HEK293T (cell line): ENCODE measurements around the gene TMEM269.
A peak's percentile ranks its signal among the peaks of the same experiment; 100 is the strongest.
"Not testable (repeated sequence)": the region's sequence is repeated elsewhere in the genome, so short reads cannot be mapped to it uniquely, and the experiment has no call there.

Source experiments
- CTCF ChIA-PET: fragments of 350-600 bp; formaldehyde crosslinking; extraction: SDS; loops from one replicate; lab custom pipeline; 2021; ENCODE audit warnings: antibody characterized with exemption, inconsistent platforms; lab: Yijun Ruan, JAX
- POLR2A ChIA-PET: fragments of 350-600 bp; formaldehyde crosslinking; extraction: SDS; loops from one replicate; lab custom pipeline; 2020; ENCODE audit warnings: antibody characterized with exemption, inconsistent platforms; lab: Yijun Ruan, JAX
- DNase-seq: peaks from one replicate; pipeline ENCODE4 v3.0.0; 2012; ENCODE audit warnings: mixed read lengths; ENCODE audit errors: extremely low spot score
- ARNT ChIP-seq: fragments of 450-650 bp; IDR thresholded peaks from 2 replicates; pipeline ENCODE4 v1.6.1; 2017; ENCODE audit warnings: mild to moderate bottlenecking
- BHLHE40 ChIP-seq: fragments of 450-650 bp; IDR thresholded peaks from 2 replicates; pipeline ENCODE4 v1.6.1; 2016; ENCODE audit warnings: mild to moderate bottlenecking, moderate library complexity, borderline replicate concordance
- CTBP1 ChIP-seq: fragments of 450-650 bp; IDR thresholded peaks from 2 replicates; pipeline ENCODE4 v1.6.1; 2016; ENCODE audit warnings: borderline replicate concordance
- ELF4 ChIP-seq: fragments of 450-650 bp; IDR thresholded peaks from 2 replicates; pipeline ENCODE4 v1.6.1; 2017; ENCODE audit warnings: antibody characterized with exemption
- FOXA1 ChIP-seq: fragments of 450-650 bp; IDR thresholded peaks from 2 replicates; pipeline ENCODE4 v1.6.1; 2016; ENCODE audit warnings: mild to moderate bottlenecking
- FOXK2 ChIP-seq: fragments of 450-650 bp; IDR thresholded peaks from 2 replicates; pipeline ENCODE4 v1.6.1; 2016; ENCODE audit warnings: mild to moderate bottlenecking
- FOXM1 ChIP-seq: fragments of 450-650 bp; IDR thresholded peaks from 2 replicates; pipeline ENCODE4 v1.6.1; 2017; ENCODE audit warnings: mild to moderate bottlenecking, borderline replicate concordance
- HDGF ChIP-seq: fragments of 450-650 bp; IDR thresholded peaks from 2 replicates; pipeline ENCODE4 v1.6.1; 2017; ENCODE audit warnings: antibody characterized with exemption, borderline replicate concordance
- L3MBTL2 ChIP-seq: fragments of 450-650 bp; conservative IDR thresholded peaks from 2 replicates; pipeline ENCODE4 v1.6.1; 2016; ENCODE audit warnings: mild to moderate bottlenecking
- LEF1 ChIP-seq: fragments of 450-650 bp; IDR thresholded peaks from 2 replicates; pipeline ENCODE4 v1.6.1; 2017; ENCODE audit warnings: mild to moderate bottlenecking, borderline replicate concordance
- NFRKB ChIP-seq: fragments of 450-650 bp; IDR thresholded peaks from 2 replicates; pipeline ENCODE4 v1.6.1; 2016; ENCODE audit warnings: mild to moderate bottlenecking, moderate library complexity
- PKNOX1 ChIP-seq: fragments of 450-650 bp; IDR thresholded peaks from 2 replicates; pipeline ENCODE4 v1.6.1; 2016
- SP1 ChIP-seq: fragments of 450-650 bp; IDR thresholded peaks from 2 replicates; pipeline ENCODE4 v1.6.1; 2017
- SUZ12 ChIP-seq: fragments of 450-650 bp; IDR thresholded peaks from 2 replicates; pipeline ENCODE4 v1.6.1; 2016; ENCODE audit warnings: mild to moderate bottlenecking
- TARDBP ChIP-seq: fragments of 450-650 bp; IDR thresholded peaks from 2 replicates; pipeline ENCODE4 v1.6.1; 2016
- ZNF384 ChIP-seq: fragments of 450-650 bp; IDR thresholded peaks from 2 replicates; pipeline ENCODE4 v1.6.1; 2016

TMEM269 gene

GRCh38 chr1:42750041-42750440, 34.8 kb upstream of the TMEM269 start:
- ChIA-PET POLR2A (interaction anchor here (1.0 kb wide), 1 partner anchor 16 kb away, joined by 4 read pairs; no protein-coding TSS in a partner anchor), CTCF (interaction anchor here (1.4 kb wide), 1 partner anchor 172 kb away, joined by 5 read pairs; no protein-coding TSS in a partner anchor)
- DNase-seq, result no peak
- TF ChIP-seq SUZ12 (no peak), L3MBTL2 (no peak), TARDBP (no peak), HDGF (no peak), FOXA1 (no peak), PKNOX1 (no peak), CTBP1 (no peak), LEF1 (no peak), FOXK2 (no peak), SP1 (no peak)

- POLR2A ChIA-PET, result interaction anchor here (1.6 kb wide), 1 partner anchor 15 kb away, joined by 6 read pairs; the partner anchor contains the start of genes C1orf50 and P3H1
- CTCF ChIA-PET, DNase-seq: not testable (repeated sequence)
These were observed 33.2 kb upstream of the TMEM269 start for GRCh38 chr1:42751511-42752070.

- CTCF ChIA-PET, result interaction anchor here (1.8 kb wide), 1 partner anchor 14 kb away, joined by 6 read pairs; the partner anchor contains the start of gene P3H1
- POLR2A ChIA-PET, result interaction anchor here (1.6 kb wide), 1 partner anchor 15 kb away, joined by 6 read pairs; the partner anchor contains the start of genes C1orf50 and P3H1
- DNase-seq, result no peak
- no peak for TF ChIP-seq PKNOX1
- TF ChIP-seq BHLHE40, result no peak
- TF ChIP-seq SUZ12, result no peak
- TF ChIP-seq ELF4, result no peak
- TF ChIP-seq FOXM1, result no peak
- TF ChIP-seq FOXK2, result no peak
- no peak for TF ChIP-seq NFRKB
- TF ChIP-seq FOXA1, result no peak
- no peak for TF ChIP-seq SP1
- TF ChIP-seq LEF1, result no peak
- TF ChIP-seq ZNF384, result no peak
- no peak for TF ChIP-seq ARNT
- no peak for TF ChIP-seq TARDBP
- TF ChIP-seq HDGF, result no peak
- TF ChIP-seq L3MBTL2, result no peak
These were observed 32.5 kb upstream of the TMEM269 start for GRCh38 chr1:42752284-42752683.

- no peak for DNase-seq
- TF ChIP-seq LEF1 (no peak), SUZ12 (no peak), ELF4 (no peak), NFRKB (no peak), SP1 (no peak), FOXA1 (no peak), BHLHE40 (no peak), HDGF (no peak), ARNT (no peak), CTBP1 (no peak), ZNF384 (no peak), L3MBTL2 (no peak), FOXK2 (no peak), TARDBP (no peak), PKNOX1 (no peak), FOXM1 (no peak)
- CTCF ChIA-PET, result interaction anchor here (1.8 kb wide), 1 partner anchor 13 kb away, joined by 6 read pairs; the partner anchor contains the start of gene P3H1
- POLR2A ChIA-PET, result interaction anchor here (1.6 kb wide), 1 partner anchor 14 kb away, joined by 6 read pairs; the partner anchor contains the start of genes C1orf50 and P3H1
These were observed 31.7 kb upstream of the TMEM269 start for GRCh38 chr1:42753070-42753469.

GRCh38 chr1:42756956-42757891, 27.6 kb upstream of the TMEM269 start:
- POLR2A ChIA-PET, result interaction anchor here (3.0 kb wide), 1 partner anchor 9 kb away, joined by 19 read pairs; the partner anchor contains the start of genes C1orf50 and P3H1
- CTCF ChIA-PET, result interaction anchor here (0.7 to 2.1 kb wide), 7 partner anchors 9 to 577 kb away, joined by 3 to 18 read pairs (median 3); partner anchors contain the start of genes C1orf50 and P3H1
- TF ChIP-seq PKNOX1, result no peak
- TF ChIP-seq ELF4, result peak; percentile 58; the same call in 1 of the 2 replicates
- peak; percentile 69 for DNase-seq
